Sigmoid colon (tissue), 4 donors: ENCODE results near the gene MBOAT1.

Source experiments
- CTCF ChIP-seq, 4 experiments: fragments of 450-650 bp in 3 of 4; fragments of 200-600 bp in 1 of 4; IDR thresholded peaks; one replicate each; pipeline ENCODE4 v1.5.1; 2016 to 2019; ENCODE audit warnings: antibody characterized with exemption in 4 of 4, mild to moderate bottlenecking in 3 of 4, moderate library complexity in 2 of 4
- EP300 ChIP-seq, 4 donors: sonication (generic); formaldehyde crosslinking; IDR thresholded peaks; one replicate each; pipeline ENCODE4 v1.6.1; 2017; ENCODE audit warnings: antibody characterized with exemption in 4 of 4
- POLR2A ChIP-seq, 2 donors: fragments of 450-650 bp; IDR thresholded peaks; one replicate each; pipeline ENCODE4 v1.6.1; 2016; ENCODE audit warnings: antibody characterized with exemption in 2 of 2, mild to moderate bottlenecking in 2 of 2, moderate library complexity in 2 of 2

- TF ChIP-seq CTCF (IDR thresholded peaks at IDR 0.05) (no peak), POLR2A (IDR thresholded peaks at IDR 0.05) (no peak), EP300 (IDR thresholded peaks at IDR 0.05) (no peak)
Measured at GRCh38 chr6:20116792-20117191, 95.5 kb downstream of the MBOAT1 start.
